ENCODE data around the gene KHSRP.

- no peak for TF ChIP-seq CTCF (IDR thresholded peaks at IDR 0.05)
- no peak for TF ChIP-seq EZH2 (IDR thresholded peaks at IDR 0.05)
- TF ChIP-seq EZH2phosphoT487 (IDR thresholded peaks at IDR 0.05) = no peak
These were observed 33.5 kb upstream of the KHSRP start for GRCh38 chr19:6457958-6458694.
